ENCODE data around the gene CEP19. TPM values are rescaled to one million over a fixed set of nuclear protein-coding genes. Genes with fewer than 3 reads are reported as not detected.

The CEP19 gene
- total and polyA plus RNA-seq, 4 donors: 0.44 to 0.79 (median 0.67) TPM

GRCh38 chr3:196708467-196708866, 3.6 kb downstream of the CEP19 start:
- Histone ChIP-seq H3K27me3 (ENCODE audit: control insufficient read depth in 4 of 4, insufficient read depth in 4 of 4, low read length in 3 of 4) (no peaks in the 10 kb centered on the region), H3K9ac (ENCODE audit: low read depth in 1 of 2, low read length in 2 of 2) (no peak overlapping the region), H3K36me3 (ENCODE audit: control insufficient read depth in 4 of 4, insufficient read depth in 3 of 4, low read depth in 1 of 4, low read length in 3 of 4) (no peaks in the 10 kb centered on the region), H3K4me1 (ENCODE audit: control insufficient read depth in 4 of 4, insufficient read depth in 4 of 4, low read length in 3 of 4) (peaks cover 4 to 17% (median 11%) of the 10 kb centered on the region in 4 donors), H3K4me3 (ENCODE audit: low read depth in 1 of 3, low read length in 3 of 3) (no peak overlapping the region), H3K9me3 (ENCODE audit: control insufficient read depth in 4 of 4, low read length in 3 of 4) (no peaks in the 10 kb centered on the region), H3K27ac (ENCODE audit: low read depth in 1 of 2, low read length in 2 of 2) (no peak overlapping the region)
- 75% methylated on average over 7 of the region's 7 CpGs for WGBS
- TF ChIP-seq, protein P1, sequence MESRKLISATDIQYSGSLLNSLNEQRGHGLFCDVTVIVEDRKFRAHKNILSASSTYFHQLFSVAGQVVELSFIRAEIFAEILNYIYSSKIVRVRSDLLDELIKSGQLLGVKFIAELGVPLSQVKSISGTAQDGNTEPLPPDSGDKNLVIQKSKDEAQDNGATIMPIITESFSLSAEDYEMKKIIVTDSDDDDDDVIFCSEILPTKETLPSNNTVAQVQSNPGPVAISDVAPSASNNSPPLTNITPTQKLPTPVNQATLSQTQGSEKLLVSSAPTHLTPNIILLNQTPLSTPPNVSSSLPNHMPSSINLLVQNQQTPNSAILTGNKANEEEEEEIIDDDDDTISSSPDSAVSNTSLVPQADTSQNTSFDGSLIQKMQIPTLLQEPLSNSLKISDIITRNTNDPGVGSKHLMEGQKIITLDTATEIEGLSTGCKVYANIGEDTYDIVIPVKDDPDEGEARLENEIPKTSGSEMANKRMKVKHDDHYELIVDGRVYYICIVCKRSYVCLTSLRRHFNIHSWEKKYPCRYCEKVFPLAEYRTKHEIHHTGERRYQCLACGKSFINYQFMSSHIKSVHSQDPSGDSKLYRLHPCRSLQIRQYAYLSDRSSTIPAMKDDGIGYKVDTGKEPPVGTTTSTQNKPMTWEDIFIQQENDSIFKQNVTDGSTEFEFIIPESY (IDR thresholded peaks at IDR 0.05): no peak
- TF ChIP-seq, protein P2, sequence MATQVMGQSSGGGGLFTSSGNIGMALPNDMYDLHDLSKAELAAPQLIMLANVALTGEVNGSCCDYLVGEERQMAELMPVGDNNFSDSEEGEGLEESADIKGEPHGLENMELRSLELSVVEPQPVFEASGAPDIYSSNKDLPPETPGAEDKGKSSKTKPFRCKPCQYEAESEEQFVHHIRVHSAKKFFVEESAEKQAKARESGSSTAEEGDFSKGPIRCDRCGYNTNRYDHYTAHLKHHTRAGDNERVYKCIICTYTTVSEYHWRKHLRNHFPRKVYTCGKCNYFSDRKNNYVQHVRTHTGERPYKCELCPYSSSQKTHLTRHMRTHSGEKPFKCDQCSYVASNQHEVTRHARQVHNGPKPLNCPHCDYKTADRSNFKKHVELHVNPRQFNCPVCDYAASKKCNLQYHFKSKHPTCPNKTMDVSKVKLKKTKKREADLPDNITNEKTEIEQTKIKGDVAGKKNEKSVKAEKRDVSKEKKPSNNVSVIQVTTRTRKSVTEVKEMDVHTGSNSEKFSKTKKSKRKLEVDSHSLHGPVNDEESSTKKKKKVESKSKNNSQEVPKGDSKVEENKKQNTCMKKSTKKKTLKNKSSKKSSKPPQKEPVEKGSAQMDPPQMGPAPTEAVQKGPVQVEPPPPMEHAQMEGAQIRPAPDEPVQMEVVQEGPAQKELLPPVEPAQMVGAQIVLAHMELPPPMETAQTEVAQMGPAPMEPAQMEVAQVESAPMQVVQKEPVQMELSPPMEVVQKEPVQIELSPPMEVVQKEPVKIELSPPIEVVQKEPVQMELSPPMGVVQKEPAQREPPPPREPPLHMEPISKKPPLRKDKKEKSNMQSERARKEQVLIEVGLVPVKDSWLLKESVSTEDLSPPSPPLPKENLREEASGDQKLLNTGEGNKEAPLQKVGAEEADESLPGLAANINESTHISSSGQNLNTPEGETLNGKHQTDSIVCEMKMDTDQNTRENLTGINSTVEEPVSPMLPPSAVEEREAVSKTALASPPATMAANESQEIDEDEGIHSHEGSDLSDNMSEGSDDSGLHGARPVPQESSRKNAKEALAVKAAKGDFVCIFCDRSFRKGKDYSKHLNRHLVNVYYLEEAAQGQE (IDR thresholded peaks at IDR 0.05): no peak
- TF ChIP-seq, protein P3, sequence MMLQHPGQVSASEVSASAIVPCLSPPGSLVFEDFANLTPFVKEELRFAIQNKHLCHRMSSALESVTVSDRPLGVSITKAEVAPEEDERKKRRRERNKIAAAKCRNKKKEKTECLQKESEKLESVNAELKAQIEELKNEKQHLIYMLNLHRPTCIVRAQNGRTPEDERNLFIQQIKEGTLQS (IDR thresholded peaks at IDR 0.05): no peak
- TF ChIP-seq FOXA2 (IDR thresholded peaks at IDR 0.05): no peak
- TF ChIP-seq HNF4A (conservative IDR thresholded peaks at IDR 0.05): no peak
- no peak for TF ChIP-seq SP1 (IDR thresholded peaks at IDR 0.05)
- TF ChIP-seq RXRA (IDR thresholded peaks at IDR 0.05): no peak
- no peak for TF ChIP-seq TAF1 (conservative IDR thresholded peaks at IDR 0.05)
- TF ChIP-seq NR2F2 (IDR thresholded peaks at IDR 0.05): no peak
- no peak for DNase-seq (ENCODE audit: low spot score)

DNA sequence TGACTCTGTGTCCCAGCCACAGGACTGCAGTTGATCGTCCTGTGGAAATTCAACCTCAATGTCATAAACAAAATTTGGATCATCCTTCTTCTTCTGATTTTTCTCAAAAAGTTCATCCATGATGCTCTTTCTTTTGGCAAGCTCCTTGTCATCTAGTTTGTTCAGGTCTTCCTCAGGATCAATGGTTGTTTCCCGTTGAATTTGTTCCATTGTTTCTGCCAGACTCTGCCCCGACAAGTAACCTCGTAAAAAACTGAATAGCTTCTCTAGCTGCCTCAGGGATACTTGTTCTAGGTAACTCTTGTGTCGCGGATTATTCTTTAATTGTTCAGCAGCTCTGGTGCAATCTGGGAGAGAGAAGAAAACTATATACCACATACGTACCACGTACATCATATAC, 4.5 kb downstream of the CEP19 start:
- no peak for DNase-seq (ENCODE audit: low spot score)
- no peaks in the 10 kb centered on the region for H3K27me3 ChIP-seq (ENCODE audit: control insufficient read depth in 4 of 4, insufficient read depth in 4 of 4, low read length in 3 of 4)
- H3K9ac ChIP-seq (ENCODE audit: low read depth in 1 of 2, low read length in 2 of 2): no peak overlapping the region
- no peak overlapping the region for H3K4me3 ChIP-seq (ENCODE audit: low read depth in 1 of 3, low read length in 3 of 3)
- WGBS: 94% methylated on average over 8 of the region's 8 CpGs
- H3K27ac ChIP-seq (ENCODE audit: low read depth in 1 of 2, low read length in 2 of 2): no peak overlapping the region
- TF ChIP-seq RXRA (IDR thresholded peaks at IDR 0.05) (no peak), HNF4G (IDR thresholded peaks at IDR 0.05) (no peak)
- TF ChIP-seq, protein P1 (IDR thresholded peaks at IDR 0.05): no peak
- no peaks in the 10 kb centered on the region for H3K36me3 ChIP-seq (ENCODE audit: control insufficient read depth in 4 of 4, insufficient read depth in 3 of 4, low read depth in 1 of 4, low read length in 3 of 4)
- peaks cover 4 to 8% (median 6%) of the 10 kb centered on the region in 4 donors for H3K4me1 ChIP-seq (ENCODE audit: control insufficient read depth in 4 of 4, insufficient read depth in 4 of 4, low read length in 3 of 4)
- no peaks in the 10 kb centered on the region for H3K9me3 ChIP-seq (ENCODE audit: control insufficient read depth in 4 of 4, low read length in 3 of 4)

- Histone ChIP-seq H3K36me3 (ENCODE audit: control insufficient read depth in 4 of 4, insufficient read depth in 3 of 4, low read depth in 1 of 4, low read length in 3 of 4) (no peaks in the 10 kb centered on the region), H3K4me3 (ENCODE audit: low read depth in 1 of 3, low read length in 3 of 3) (no peak overlapping the region), H3K27me3 (ENCODE audit: control insufficient read depth in 4 of 4, insufficient read depth in 4 of 4, low read length in 3 of 4) (no peaks in the 10 kb centered on the region), H3K27ac (ENCODE audit: low read depth in 1 of 2, low read length in 2 of 2) (no peak overlapping the region), H3K4me1 (ENCODE audit: control insufficient read depth in 4 of 4, insufficient read depth in 4 of 4, low read length in 3 of 4) (peaks cover 4 to 6% (median 5%) of the 10 kb centered on the region in 4 donors), H3K9me3 (ENCODE audit: control insufficient read depth in 4 of 4, low read length in 3 of 4) (no peaks in the 10 kb centered on the region), H3K9ac (ENCODE audit: low read depth in 1 of 2, low read length in 2 of 2) (no peak overlapping the region)
- 98% methylated on average over 4 of the region's 4 CpGs for WGBS
- DNase-seq (ENCODE audit: low spot score): no peak
- TF ChIP-seq SP1 (IDR thresholded peaks at IDR 0.05) (no peak), RXRA (IDR thresholded peaks at IDR 0.05) (no peak), EGR1 (IDR thresholded peaks at IDR 0.05; ENCODE audit: low read depth in 2 of 2) (no peak), JUND (IDR thresholded peaks at IDR 0.05) (no peak), GABPA (IDR thresholded peaks at IDR 0.05 in 1 of 2, conservative IDR thresholded peaks at IDR 0.05 in 1 of 2) (no peak), MAX (IDR thresholded peaks at IDR 0.05) (no peak), FOXA2 (IDR thresholded peaks at IDR 0.05) (no peak), HNF4A (conservative IDR thresholded peaks at IDR 0.05) (no peak), RAD21 (IDR thresholded peaks at IDR 0.05) (no peak)
- TF ChIP-seq, protein P4, sequence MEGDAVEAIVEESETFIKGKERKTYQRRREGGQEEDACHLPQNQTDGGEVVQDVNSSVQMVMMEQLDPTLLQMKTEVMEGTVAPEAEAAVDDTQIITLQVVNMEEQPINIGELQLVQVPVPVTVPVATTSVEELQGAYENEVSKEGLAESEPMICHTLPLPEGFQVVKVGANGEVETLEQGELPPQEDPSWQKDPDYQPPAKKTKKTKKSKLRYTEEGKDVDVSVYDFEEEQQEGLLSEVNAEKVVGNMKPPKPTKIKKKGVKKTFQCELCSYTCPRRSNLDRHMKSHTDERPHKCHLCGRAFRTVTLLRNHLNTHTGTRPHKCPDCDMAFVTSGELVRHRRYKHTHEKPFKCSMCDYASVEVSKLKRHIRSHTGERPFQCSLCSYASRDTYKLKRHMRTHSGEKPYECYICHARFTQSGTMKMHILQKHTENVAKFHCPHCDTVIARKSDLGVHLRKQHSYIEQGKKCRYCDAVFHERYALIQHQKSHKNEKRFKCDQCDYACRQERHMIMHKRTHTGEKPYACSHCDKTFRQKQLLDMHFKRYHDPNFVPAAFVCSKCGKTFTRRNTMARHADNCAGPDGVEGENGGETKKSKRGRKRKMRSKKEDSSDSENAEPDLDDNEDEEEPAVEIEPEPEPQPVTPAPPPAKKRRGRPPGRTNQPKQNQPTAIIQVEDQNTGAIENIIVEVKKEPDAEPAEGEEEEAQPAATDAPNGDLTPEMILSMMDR (IDR thresholded peaks at IDR 0.05; ENCODE audit: low read depth, low read length, missing input control): no peak
Measured at GRCh38 chr3:196706731-196707130, 5.3 kb downstream of the CEP19 start.
